SK-N-MC (cell line): ENCODE measurements around the gene GBX2.
"Not testable (repeated sequence)": the region's sequence is repeated elsewhere in the genome, so short reads cannot be mapped to it uniquely, and the experiment has no call there.

Source experiments
- DNase-seq: peaks from one replicate; pipeline ENCODE4 v3.0.0-alpha.2; 2011; ENCODE audit warnings: low read depth, low spot score
- H3K27ac ChIP-seq: fragments of 200-600 bp; sonication (generic); 2 replicates; pipeline ENCODE4 v1.5.1; 2016; ENCODE audit warnings: mixed run types
- H3K36me3 ChIP-seq: fragments of 200-600 bp; sonication (generic); 2 replicates; pipeline ENCODE4 v1.6.1; 2017; ENCODE audit warnings: antibody characterized with exemption, low read length, mixed read lengths; ENCODE audit not compliant: insufficient read depth
- H3K4me3 ChIP-seq: fragments of 200-600 bp; sonication (generic); 2 replicates; pipeline ENCODE4 v1.5.1; 2016
- H3K9ac ChIP-seq: fragments of 200-600 bp; sonication (generic); 2 replicates; pipeline ENCODE4 v1.8.0; 2017; ENCODE audit warnings: mixed run types, mixed read lengths; ENCODE audit not compliant: insufficient read length
- H3K9me3 ChIP-seq: fragments of 200-600 bp; sonication (generic); 2 replicates; pipeline ENCODE4 v1.6.1; 2017; ENCODE audit warnings: low read depth, mild to moderate bottlenecking, antibody characterized with exemption, low read length, moderate library complexity, mixed read lengths
- EZH2 ChIP-seq: fragments of 200-600 bp; sonication (generic); IDR thresholded peaks from one replicate; pipeline ENCODE4 v1.6.1; 2017; ENCODE audit warnings: antibody characterized with exemption
- FOXP2 ChIP-seq: optimal IDR thresholded peaks from 2 replicates; pipeline ENCODE3; 2011; ENCODE audit warnings: mild to moderate bottlenecking, moderate library complexity; ENCODE audit not compliant: insufficient read depth; ENCODE audit errors: extremely low read length, control extremely low read depth
- POLR2AphosphoS5 ChIP-seq: IDR thresholded peaks from 2 replicates; pipeline ENCODE4 v1.6.1; 2012; ENCODE audit warnings: mild to moderate bottlenecking, low read depth, low read length, borderline replicate concordance

Gene GBX2

DNA sequence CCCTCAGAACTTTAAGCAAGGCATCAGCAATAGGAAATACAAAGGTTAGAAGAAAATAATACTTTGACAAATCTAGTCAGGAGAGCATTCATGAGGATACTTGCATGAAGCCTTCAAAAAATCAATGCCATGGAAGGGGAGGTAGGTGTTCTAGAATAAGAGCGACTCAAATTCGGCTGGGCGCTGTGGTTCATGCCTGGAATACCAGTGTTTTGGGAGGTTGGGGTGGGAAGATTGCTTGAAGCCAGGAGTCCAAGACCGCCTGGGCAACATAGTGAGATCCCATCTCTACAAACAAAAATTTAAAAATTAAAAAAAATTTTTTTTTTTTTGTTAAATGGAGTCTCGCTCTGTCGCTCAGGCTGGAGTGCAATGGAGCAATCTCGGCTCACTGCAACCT is 21.8 kb downstream of the GBX2 start:
- no peak overlapping the region for H3K9ac ChIP-seq
- H3K27ac ChIP-seq, result no peak overlapping the region
- H3K4me3 ChIP-seq, result no peak overlapping the region
- H3K36me3 ChIP-seq, result no peaks in the 10 kb centered on the region
- no peak for DNase-seq
- TF ChIP-seq EZH2 (no peak), POLR2AphosphoS5 (no peak), FOXP2 (no peak)
- no peaks in the 10 kb centered on the region for H3K9me3 ChIP-seq

DNA sequence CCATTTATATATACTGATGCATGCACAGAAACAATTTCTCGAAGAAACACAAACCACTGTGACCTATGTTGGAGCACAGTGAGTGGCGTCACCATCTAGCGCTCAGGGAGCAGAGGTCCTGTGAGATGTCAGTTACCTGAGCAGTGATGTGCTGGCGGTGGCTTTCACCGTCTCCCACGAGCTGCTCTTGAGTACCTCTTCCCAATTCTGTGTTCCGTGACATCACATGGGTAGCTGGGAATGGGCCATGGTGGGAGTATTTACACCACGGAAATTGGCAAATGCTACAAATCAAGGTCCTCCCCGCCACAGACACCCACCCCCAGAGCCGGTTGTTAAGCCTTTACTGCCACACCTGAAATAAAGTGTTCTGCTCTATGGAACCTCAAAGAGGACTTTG is 24.4 kb downstream of the GBX2 start:
- no peaks in the 10 kb centered on the region for H3K36me3 ChIP-seq
- no peak for DNase-seq
- no peak overlapping the region for H3K4me3 ChIP-seq
- H3K9ac ChIP-seq, result no peak overlapping the region
- no peaks in the 10 kb centered on the region for H3K9me3 ChIP-seq
- TF ChIP-seq FOXP2 (no peak), EZH2 (no peak), POLR2AphosphoS5 (no peak)
- H3K27ac ChIP-seq, result no peak overlapping the region

DNA sequence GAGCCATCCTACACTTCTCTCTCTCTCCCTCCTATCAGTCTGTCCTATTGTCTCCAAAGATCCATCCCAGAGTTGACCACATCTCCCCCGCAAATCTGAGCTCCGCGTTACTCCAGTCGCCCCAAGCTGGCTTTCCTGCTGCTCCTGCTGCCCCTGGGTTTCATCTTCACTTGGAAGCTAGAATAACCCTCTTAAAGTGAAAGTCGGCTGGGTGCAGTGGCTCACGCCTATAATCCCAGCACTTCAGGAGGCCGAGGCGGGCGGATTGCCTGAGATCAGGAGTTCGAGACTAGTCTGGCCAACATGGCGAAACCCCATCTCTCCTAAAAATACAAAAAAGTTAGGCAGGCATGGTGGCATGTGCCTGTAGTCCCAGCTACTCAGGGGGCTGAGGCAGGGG is 26.6 kb downstream of the GBX2 start:
- H3K36me3 ChIP-seq, H3K4me3 ChIP-seq, H3K9ac ChIP-seq, H3K9me3 ChIP-seq, DNase-seq, H3K27ac ChIP-seq: not testable (repeated sequence)

DNA sequence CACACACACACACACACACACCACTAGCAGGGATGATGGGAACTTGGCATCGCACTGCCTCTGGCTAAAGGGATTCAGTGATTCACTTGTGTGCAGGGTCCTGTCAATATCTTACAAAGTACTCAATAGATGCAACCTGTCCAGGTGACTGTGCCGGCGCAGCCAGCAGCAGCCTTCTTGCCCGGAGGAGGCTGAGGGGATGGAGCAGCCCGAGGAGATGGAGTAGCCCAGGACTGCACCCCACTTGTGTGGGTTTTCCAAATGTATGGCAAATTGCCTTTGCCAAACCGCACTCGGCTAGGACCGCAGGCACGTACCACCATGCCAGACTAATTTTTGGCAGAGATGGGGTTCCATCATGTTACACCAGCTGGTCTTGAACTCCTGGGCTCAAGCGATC is 31.1 kb downstream of the GBX2 start:
- DNase-seq, result no peak
- Histone ChIP-seq H3K9me3 (no peaks in the 10 kb centered on the region), H3K27ac (no peak overlapping the region), H3K9ac (no peak overlapping the region), H3K4me3 (no peak overlapping the region), H3K36me3 (no peaks in the 10 kb centered on the region)
- TF ChIP-seq EZH2 (no peak), POLR2AphosphoS5 (no peak), FOXP2 (no peak)

DNA sequence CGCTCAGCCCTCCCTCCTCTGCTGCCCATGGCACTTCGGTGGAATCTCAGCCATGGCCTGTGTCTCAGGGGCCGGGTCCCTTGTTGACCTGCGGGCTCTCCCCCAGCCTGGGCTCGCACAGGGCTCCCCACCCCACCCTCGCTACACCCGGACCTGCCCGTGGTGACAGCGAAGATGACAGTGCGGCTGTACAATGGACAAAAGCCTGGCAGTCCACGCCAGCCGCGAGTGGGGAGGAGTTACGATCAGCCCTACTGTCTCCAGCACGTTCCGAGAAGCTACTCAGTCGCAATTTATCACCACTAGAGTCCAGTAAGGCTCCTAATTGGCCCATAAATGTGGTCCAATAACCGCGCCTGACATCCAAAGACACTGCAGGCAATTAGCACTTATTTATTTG is 31.6 kb downstream of the GBX2 start:
- no peaks in the 10 kb centered on the region for H3K36me3 ChIP-seq
- H3K9me3 ChIP-seq, result no peaks in the 10 kb centered on the region
- DNase-seq, result no peak
- H3K9ac ChIP-seq, result no peak overlapping the region
- H3K4me3 ChIP-seq, result no peak overlapping the region
- no peak overlapping the region for H3K27ac ChIP-seq
- TF ChIP-seq POLR2AphosphoS5 (no peak), EZH2 (no peak), FOXP2 (no peak)

DNA sequence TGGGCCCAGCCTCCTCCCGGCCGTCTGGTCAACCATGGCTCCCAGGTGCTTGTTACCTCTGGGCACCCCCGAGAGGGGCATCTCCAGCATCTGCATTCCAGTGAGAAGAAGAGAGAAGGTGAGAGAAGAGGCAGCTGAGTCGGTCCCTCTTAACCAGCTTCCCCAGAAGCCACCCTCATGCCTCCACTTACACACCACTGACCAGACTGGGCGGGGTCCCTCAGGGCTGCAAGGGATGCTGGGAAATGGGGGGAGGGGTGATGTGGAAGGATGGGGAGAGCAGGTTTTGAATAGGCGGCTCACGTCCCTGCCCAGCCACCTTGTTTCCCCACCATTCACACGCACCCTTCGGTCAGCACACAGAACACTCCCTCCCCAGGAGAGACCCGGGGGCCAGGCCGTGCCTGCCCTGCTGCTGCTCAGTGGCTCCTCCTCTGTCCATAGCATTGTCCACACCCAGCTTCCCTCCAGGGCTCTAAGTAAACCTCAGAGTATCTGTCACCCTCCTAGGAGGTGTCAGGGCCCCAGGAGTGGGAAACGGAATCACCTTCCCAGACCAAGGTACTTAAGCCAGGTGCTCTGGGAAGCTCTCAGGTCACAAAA is 34.7 kb downstream of the GBX2 start:
- H3K27ac ChIP-seq, result no peak overlapping the region
- no peaks in the 10 kb centered on the region for H3K9me3 ChIP-seq
- TF ChIP-seq POLR2AphosphoS5, result no peak
- no peak for TF ChIP-seq EZH2
- TF ChIP-seq FOXP2, result no peak
- no peak overlapping the region for H3K9ac ChIP-seq
- no peak overlapping the region for H3K4me3 ChIP-seq
- no peak for DNase-seq
- H3K36me3 ChIP-seq, result no peaks in the 10 kb centered on the region

DNA sequence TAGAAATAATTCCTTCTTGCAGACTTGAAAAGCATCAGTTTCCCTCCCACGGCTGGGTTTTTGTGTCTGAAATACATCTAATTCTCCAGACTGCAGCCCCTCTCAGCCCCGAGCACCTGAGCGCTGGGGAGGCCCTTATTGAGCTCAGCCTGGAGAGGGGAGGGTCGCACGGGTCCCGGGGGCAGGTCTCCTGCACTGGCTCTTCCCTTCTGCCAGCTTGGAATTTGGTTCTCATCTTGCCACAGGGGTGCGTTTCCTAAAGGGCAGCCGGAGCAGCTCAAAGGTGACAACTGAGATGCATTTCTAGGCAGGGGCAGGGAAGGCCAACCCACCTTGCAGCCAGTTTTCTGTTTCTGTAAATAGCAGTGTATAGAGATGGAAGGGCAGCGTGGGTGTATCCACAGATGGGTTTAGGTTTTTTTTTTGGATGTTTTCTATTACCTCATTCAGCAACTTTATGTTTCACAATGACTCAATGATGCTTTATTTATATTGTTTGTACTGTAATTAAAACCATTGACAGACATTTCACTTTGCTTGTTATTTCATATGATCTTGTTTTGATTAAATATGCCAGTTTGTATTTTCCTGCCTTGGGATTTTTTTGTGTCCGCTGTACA is 37.0 kb downstream of the GBX2 start:
- H3K27ac ChIP-seq, result no peak overlapping the region
- no peak overlapping the region for H3K4me3 ChIP-seq
- TF ChIP-seq FOXP2 (no peak), POLR2AphosphoS5 (no peak), EZH2 (no peak)
- no peaks in the 10 kb centered on the region for H3K9me3 ChIP-seq
- no peaks in the 10 kb centered on the region for H3K36me3 ChIP-seq
- no peak overlapping the region for H3K9ac ChIP-seq
- DNase-seq, result no peak

DNA sequence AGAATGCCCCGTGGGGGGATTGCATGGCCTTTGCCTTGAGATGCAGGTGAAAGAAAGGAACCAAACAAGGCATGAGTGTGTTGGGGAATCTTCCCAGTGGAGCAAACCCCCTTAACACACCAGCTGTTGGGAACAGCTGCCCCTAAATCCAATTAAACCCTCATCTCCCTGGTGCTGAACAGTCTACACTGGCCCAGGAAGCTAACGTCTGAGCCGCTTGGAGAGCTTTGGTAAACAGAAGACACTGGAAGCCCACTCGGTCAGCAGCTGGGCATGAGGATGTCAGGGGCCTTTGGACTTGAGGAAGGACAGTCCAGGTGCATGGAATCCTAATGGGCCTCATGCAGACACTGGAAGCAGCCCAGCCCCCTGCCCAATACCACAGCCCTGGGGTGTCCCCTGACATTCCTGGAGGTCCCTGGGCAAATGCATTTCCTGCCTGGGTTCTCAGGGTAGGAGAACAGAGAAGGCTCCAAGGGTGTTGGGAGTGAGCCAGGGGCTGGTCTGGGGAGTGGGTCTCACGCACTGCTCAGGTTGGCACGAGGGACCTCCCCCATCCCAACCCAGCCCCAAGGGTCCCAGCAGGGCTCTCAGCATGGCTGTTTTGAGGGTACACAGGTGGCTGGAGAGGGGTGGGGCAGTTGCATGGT is 37.7 kb downstream of the GBX2 start:
- Histone ChIP-seq H3K27ac (no peak overlapping the region), H3K9me3 (no peaks in the 10 kb centered on the region), H3K36me3 (no peaks in the 10 kb centered on the region; the same call in 1 of the 2 replicates), H3K4me3 (no peak overlapping the region), H3K9ac (no peak overlapping the region)
- TF ChIP-seq EZH2 (no peak), POLR2AphosphoS5 (no peak), FOXP2 (no peak)
- no peak for DNase-seq

DNA sequence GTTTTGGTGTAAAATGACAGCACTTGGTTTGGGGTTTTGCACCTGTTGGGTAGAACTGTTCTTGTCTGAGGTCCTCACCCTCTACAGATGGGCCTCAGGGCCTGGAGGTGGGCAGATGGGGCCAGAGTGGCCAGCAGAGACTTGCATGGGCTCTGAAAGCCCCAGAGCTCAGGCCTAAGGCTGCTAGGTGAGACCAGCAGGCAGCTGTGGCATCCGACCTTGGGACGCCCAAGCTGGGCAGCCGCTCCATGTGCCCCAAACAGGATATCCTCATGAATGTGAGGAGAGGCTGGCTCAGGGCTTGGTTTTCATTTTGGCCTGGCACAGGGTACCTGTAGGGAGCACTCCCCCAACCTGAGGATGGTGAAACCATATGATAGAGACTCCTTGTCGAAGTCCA is 38.3 kb downstream of the GBX2 start:
- no peak for DNase-seq
- H3K4me3 ChIP-seq, result no peak overlapping the region
- no peak overlapping the region for H3K9ac ChIP-seq
- H3K36me3 ChIP-seq, result no peaks in the 10 kb centered on the region; the same call in 1 of the 2 replicates
- H3K9me3 ChIP-seq, result no peaks in the 10 kb centered on the region
- TF ChIP-seq EZH2, result no peak
- no peak for TF ChIP-seq POLR2AphosphoS5
- TF ChIP-seq FOXP2, result no peak
- no peak overlapping the region for H3K27ac ChIP-seq
